ENCODE measurements around the gene PPP1R14D. TPM values are rescaled to one million over a fixed set of nuclear protein-coding genes. Genes with fewer than 3 reads are reported as not detected.
A peak's percentile ranks its signal among the peaks of the same experiment; 100 is the strongest.

Gene PPP1R14D
- total RNA-seq, 1 donor = not detected

DNA sequence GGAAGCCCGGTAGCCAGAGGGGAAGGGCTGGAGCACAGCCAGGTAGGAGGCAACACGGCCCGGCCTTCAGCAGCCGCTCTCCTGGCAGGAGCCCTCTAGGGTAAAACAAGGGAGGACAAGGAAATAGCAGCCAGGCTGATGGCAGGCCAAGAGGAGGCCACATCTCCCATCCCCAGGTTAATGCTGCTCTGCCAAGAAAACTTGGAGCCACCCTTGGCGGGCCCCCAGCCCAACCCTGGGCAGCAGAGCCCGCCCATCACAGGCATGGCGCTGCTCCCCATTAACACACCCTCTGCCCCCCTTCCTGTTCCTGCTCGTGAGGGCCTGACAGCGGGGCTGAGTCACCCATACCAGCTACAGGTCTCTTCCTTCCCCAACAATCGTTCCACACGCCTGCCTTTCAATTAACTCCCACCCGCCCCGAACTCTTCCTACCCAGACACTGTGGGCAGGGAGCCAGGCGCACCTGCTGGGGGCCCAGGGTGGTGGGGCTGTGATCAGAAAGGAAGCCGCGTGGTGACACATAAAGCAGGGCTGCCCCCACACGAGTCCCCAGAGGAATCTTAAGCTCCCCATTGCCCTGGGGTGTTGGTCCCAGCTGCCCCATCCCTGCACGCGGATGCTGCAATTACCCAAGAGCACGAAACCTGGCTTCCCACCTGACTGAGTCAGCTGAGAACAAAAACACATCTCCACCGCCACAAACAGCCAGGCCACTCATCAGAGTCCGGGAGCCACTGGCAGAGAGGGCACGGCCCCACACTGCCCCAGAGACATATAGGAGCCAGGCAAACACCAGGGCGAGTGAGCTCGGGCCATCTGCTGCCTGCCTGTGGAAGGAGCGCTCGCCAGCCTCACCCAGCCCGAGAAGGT, 59.0 kb downstream of the PPP1R14D start, which contains the start of gene C15orf62:
TSS of gene C15orf62 (plus strand) at position 707 of the 873 bp plus-strand sequence. CDS start 516 bp downstream, outside the sequence.
- H3K27me3 ChIP-seq (ENCODE audit: insufficient read depth, low read length) = no peaks in the 10 kb centered on the region
- H2AFZ ChIP-seq (ENCODE audit: low read length) = no peak within 1 kb of the TSS
- peak; percentile 84 for DNase-seq (ENCODE audit: insufficient read length, low spot score, missing footprints)
- H3K9me3 ChIP-seq (ENCODE audit: low read depth, low read length) = no peaks in the 10 kb centered on the region
- H3K4me3 ChIP-seq (ENCODE audit: insufficient read depth, low read length) = no peak within 1 kb of the TSS
- peaks cover 28% of the 10 kb centered on the region for H3K4me1 ChIP-seq (ENCODE audit: insufficient read depth, low read length)
- TF ChIP-seq, protein P1, sequence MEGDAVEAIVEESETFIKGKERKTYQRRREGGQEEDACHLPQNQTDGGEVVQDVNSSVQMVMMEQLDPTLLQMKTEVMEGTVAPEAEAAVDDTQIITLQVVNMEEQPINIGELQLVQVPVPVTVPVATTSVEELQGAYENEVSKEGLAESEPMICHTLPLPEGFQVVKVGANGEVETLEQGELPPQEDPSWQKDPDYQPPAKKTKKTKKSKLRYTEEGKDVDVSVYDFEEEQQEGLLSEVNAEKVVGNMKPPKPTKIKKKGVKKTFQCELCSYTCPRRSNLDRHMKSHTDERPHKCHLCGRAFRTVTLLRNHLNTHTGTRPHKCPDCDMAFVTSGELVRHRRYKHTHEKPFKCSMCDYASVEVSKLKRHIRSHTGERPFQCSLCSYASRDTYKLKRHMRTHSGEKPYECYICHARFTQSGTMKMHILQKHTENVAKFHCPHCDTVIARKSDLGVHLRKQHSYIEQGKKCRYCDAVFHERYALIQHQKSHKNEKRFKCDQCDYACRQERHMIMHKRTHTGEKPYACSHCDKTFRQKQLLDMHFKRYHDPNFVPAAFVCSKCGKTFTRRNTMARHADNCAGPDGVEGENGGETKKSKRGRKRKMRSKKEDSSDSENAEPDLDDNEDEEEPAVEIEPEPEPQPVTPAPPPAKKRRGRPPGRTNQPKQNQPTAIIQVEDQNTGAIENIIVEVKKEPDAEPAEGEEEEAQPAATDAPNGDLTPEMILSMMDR (IDR thresholded peaks at IDR 0.05; ENCODE audit: extremely low read depth, low read depth, low read length) = no peak
- H4K20me1 ChIP-seq (ENCODE audit: insufficient read depth, low read length) = peaks cover 16% of the 10 kb centered on the region
- no peak within 1 kb of the TSS for H3K4me2 ChIP-seq (ENCODE audit: insufficient read depth, low read length)
- no peak within 1 kb of the TSS for H3K27ac ChIP-seq (ENCODE audit: low read depth, low read length)
- H3K36me3 ChIP-seq (ENCODE audit: insufficient read depth, low read length) = peaks cover 36% of the 10 kb centered on the region
- no peaks in the 10 kb centered on the region for H3K79me2 ChIP-seq (ENCODE audit: insufficient read depth, low read length)

DNA sequence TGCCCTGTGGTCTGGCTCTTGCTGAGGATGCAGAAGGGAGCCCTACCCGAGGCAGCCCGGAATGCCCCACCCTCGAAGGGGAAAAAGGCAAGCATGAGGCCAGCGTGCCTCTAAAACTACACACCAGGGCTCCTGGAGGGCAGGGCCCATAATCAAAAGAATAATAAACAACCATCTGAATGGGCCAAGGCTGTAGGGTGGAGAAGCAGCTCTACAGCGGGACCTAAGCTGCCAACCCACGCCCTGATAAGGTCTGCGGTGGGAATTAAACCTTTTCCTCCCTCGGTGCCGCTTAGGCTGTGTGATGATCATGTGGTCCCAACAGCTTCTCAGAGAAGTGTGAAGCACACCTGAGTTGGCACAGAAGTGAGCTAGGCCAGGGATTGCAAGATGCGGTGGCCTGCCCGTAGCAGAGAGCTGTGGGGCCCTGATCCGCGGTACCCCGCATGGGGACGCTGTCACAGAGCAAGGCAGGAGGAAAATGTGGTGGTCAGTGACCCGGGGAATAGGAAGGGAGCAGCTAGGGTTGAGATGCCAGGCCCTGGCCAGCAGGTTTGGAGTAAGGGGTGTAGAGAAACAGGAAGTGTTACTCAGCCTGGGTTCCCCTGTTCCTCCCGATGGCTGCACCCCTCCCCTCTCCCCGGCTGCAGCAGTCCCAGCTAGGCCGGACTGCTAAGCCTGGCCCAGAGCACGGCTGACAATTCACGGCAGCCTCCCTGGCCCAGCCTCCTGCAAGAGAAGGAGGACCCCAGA, 59.8 kb downstream of the PPP1R14D start:
- TF ChIP-seq, protein P1 (IDR thresholded peaks at IDR 0.05; ENCODE audit: extremely low read depth, low read depth, low read length) = no peak
- Histone ChIP-seq H3K27me3 (ENCODE audit: insufficient read depth, low read length) (no peaks in the 10 kb centered on the region), H3K36me3 (ENCODE audit: insufficient read depth, low read length) (peaks cover 28% of the 10 kb centered on the region), H3K4me3 (ENCODE audit: insufficient read depth, low read length) (no peak overlapping the region), H2AFZ (ENCODE audit: low read length) (no peak overlapping the region), H3K4me1 (ENCODE audit: insufficient read depth, low read length) (peaks cover 35% of the 10 kb centered on the region), H3K79me2 (ENCODE audit: insufficient read depth, low read length) (no peaks in the 10 kb centered on the region), H3K4me2 (ENCODE audit: insufficient read depth, low read length) (no peak overlapping the region), H4K20me1 (ENCODE audit: insufficient read depth, low read length) (peaks cover 16% of the 10 kb centered on the region), H3K9me3 (ENCODE audit: low read depth, low read length) (no peaks in the 10 kb centered on the region), H3K27ac (ENCODE audit: low read depth, low read length) (no peak overlapping the region)
- no peak for DNase-seq (ENCODE audit: insufficient read length, low spot score, missing footprints)

DNA sequence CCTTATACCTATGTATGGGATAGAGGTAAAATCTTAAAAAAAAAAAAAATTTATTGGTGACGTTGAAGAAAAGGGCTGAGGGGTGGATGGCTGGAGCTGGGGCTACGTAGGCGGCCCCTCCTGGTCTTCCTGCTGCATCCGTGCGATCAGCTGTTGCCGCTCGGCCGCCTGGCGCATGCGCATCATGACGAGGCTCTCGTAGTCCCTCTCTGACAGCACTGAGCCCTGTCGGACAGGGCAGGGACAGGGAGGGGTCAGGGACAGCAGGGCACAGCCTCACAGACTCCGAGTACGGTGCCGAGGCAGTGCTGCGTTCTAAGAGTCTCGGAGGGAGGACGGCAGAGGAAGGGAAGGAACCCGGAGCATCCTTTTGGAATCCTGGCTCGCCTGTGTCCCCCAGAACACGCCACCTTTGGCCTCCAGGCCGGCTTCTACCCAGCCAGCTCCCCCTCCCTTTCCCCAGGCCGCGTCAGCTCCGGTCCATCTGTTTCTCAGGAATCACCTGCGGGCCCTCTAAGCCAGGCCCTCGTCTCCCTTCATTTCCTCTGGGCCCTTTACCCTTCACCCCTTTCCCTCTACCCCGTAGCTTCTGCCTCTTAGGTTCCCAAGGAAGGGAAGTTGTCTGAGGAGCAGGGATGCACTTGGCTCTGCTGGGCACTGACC, 60.5 kb downstream of the PPP1R14D start:
- no peak for DNase-seq (ENCODE audit: insufficient read length, low spot score, missing footprints)

More for the DNA sequence above, 60.5 kb downstream of the PPP1R14D start:
- Histone ChIP-seq H3K4me3 (ENCODE audit: insufficient read depth, low read length) (no peak overlapping the region), H3K4me1 (ENCODE audit: insufficient read depth, low read length) (peaks cover 43% of the 10 kb centered on the region), H3K36me3 (ENCODE audit: insufficient read depth, low read length) (peaks cover 21% of the 10 kb centered on the region), H4K20me1 (ENCODE audit: insufficient read depth, low read length) (peaks cover 16% of the 10 kb centered on the region), H3K27me3 (ENCODE audit: insufficient read depth, low read length) (no peaks in the 10 kb centered on the region), H3K4me2 (ENCODE audit: insufficient read depth, low read length) (no peak overlapping the region), H3K9me3 (ENCODE audit: low read depth, low read length) (no peaks in the 10 kb centered on the region), H2AFZ (ENCODE audit: low read length) (no peak overlapping the region), H3K79me2 (ENCODE audit: insufficient read depth, low read length) (no peaks in the 10 kb centered on the region), H3K27ac (ENCODE audit: low read depth, low read length) (no peak overlapping the region)
- TF ChIP-seq, protein P1 (IDR thresholded peaks at IDR 0.05; ENCODE audit: extremely low read depth, low read depth, low read length) = no peak

Measured in osteoblast (primary cell).